ENCODE measurements around the gene PCDH20.
"Not testable (repeated sequence)": the region's sequence is repeated elsewhere in the genome, so short reads cannot be mapped to it uniquely, and the experiment has no call there.

Gene PCDH20

GRCh38 chr13:61415749-61416148 lies at the start of gene PCDH20:
TSS of gene PCDH20 (minus strand) at chr13:61415849. CDS start at chr13:61415158, 691 bp downstream.
- DNase-seq: no peak

- no peak for DNase-seq
Observed at GRCh38 chr13:61463024-61463423, 47.4 kb upstream of the PCDH20 start.

- no peak for DNase-seq
Observed at GRCh38 chr13:61453121-61453520, 37.5 kb upstream of the PCDH20 start.

- no peak for DNase-seq
Observed at GRCh38 chr13:61432029-61432428, 16.4 kb upstream of the PCDH20 start.

GRCh38 chr13:61423915-61424314 lies 8.3 kb upstream of the PCDH20 start:
- no peak for DNase-seq

- DNase-seq: no peak
Observed at GRCh38 chr13:61417086-61417570, 1.5 kb upstream of the PCDH20 start.

GRCh38 chr13:61415058-61415721 lies 459 bp downstream of the PCDH20 start:
- DNase-seq: no peak

- no peak for DNase-seq
Observed at GRCh38 chr13:61414686-61415057, 977 bp downstream of the PCDH20 start.

GRCh38 chr13:61413572-61414535 lies 1.8 kb downstream of the PCDH20 start:
- DNase-seq: no peak

GRCh38 chr13:61410669-61411297 lies 4.9 kb downstream of the PCDH20 start:
- no peak for DNase-seq

GRCh38 chr13:61410266-61410665 lies 5.4 kb downstream of the PCDH20 start:
- no peak for DNase-seq

- DNase-seq: no peak
Observed at GRCh38 chr13:61408571-61408970, 7.1 kb downstream of the PCDH20 start.

- no peak for DNase-seq
Observed at GRCh38 chr13:61406275-61406674, 9.4 kb downstream of the PCDH20 start.

GRCh38 chr13:61396121-61396520 lies 19.5 kb downstream of the PCDH20 start:
- no peak for DNase-seq

- DNase-seq: no peak
Observed at GRCh38 chr13:61391426-61391825, 24.2 kb downstream of the PCDH20 start.

GRCh38 chr13:61387694-61388093 lies 28.0 kb downstream of the PCDH20 start:
- DNase-seq: no peak

GRCh38 chr13:61383111-61383510 lies 32.5 kb downstream of the PCDH20 start:
- no peak for DNase-seq

- no peak for DNase-seq
Observed at GRCh38 chr13:61370520-61370919, 45.1 kb downstream of the PCDH20 start.

GRCh38 chr13:61364690-61365089 lies 51.0 kb downstream of the PCDH20 start:
- not testable (repeated sequence) for DNase-seq

- DNase-seq: no peak
Observed at GRCh38 chr13:61362522-61362921, 53.1 kb downstream of the PCDH20 start.
